ENCODE data around the gene ANAPC5.
"Not testable (repeated sequence)": the region's sequence is repeated elsewhere in the genome, so short reads cannot be mapped to it uniquely, and the experiment has no call there.

ANAPC5 gene, protein sequence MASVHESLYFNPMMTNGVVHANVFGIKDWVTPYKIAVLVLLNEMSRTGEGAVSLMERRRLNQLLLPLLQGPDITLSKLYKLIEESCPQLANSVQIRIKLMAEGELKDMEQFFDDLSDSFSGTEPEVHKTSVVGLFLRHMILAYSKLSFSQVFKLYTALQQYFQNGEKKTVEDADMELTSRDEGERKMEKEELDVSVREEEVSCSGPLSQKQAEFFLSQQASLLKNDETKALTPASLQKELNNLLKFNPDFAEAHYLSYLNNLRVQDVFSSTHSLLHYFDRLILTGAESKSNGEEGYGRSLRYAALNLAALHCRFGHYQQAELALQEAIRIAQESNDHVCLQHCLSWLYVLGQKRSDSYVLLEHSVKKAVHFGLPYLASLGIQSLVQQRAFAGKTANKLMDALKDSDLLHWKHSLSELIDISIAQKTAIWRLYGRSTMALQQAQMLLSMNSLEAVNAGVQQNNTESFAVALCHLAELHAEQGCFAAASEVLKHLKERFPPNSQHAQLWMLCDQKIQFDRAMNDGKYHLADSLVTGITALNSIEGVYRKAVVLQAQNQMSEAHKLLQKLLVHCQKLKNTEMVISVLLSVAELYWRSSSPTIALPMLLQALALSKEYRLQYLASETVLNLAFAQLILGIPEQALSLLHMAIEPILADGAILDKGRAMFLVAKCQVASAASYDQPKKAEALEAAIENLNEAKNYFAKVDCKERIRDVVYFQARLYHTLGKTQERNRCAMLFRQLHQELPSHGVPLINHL

DNA sequence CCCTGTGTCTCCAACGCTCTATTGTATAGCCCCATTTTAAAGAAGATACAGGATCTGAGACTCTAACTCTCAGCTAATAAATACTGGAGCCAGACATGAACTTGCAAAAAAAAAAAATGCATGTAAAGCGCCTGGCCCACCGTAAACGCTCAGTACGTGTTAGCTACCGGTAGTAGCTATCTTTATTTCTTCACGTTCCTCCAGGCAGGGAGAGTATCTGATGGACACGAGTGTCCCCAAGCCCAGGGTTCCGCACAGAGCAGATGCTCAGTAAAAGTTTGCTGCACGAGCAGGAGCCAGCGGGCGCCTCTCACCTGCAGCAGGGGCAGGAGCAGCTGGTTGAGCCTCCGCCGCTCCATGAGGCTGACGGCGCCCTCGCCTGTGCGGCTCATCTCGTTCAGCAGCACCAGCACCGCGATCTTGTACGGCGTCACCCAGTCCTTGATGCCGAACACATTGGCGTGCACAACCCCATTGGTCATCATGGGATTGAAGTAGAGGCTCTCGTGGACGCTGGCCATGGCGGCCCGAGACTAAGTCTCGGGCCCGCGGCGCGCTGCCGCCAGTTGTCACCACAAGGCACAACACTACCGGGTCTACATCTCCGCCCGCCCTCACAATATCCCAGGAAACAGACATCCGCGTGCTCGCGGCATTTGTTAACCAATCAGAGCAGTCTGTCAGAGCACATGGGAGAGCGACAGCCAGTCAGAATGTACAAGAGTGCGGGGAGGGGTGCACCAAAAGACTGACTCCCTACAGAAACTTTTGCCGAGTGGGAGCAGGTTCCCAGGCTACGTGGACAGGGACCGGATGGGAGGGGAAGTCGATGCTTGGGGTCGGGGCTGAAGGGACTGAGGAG lies at the start of gene ANAPC5:
ANAPC5 (minus strand) TSS at position 592 of the 862 bp plus-strand sequence; CDS start at position 521, 71 bp downstream.
- DNase-seq, result peak; percentile 97

DNA sequence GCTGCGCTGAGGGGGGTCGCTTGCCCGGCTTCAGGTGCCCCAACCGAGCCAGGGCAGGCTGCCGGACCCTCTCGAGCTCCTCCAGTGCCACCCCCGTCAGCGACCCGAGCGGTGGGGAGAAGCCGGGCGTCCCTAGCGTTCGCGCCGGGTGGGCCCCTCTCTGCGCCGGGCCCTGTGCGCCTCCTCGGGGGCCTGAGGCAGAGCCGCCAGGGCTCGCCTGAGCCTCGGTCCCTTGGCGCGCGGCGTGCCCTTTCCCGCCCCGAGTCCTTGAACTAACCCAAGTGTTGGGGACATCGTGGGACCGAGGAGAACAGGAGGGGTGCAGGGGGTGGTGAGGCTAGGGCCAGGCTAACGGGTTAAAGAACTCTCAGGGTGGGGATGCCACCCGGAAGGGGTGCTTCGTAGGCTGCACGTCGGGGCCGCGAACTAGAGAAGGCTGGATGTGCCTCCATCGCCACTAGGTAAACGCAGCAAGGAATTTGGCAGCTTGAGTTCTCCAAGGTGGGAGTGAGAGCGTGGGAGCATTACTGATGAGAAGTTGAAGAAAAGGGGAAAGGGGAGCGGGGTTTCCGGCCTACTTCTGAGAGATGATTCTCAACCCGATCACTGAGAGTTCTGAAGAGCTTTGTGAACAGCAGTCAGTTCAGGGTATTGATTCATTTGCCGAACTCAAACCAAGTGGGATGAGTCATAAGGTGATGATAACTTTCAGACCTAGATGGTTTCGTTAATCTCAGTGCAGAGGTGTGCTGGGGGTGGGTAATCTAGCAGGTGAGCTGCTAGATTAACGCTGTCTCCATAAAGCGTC lies 48.3 kb upstream of the ANAPC5 start:
- peak; percentile 43 for DNase-seq

DNA sequence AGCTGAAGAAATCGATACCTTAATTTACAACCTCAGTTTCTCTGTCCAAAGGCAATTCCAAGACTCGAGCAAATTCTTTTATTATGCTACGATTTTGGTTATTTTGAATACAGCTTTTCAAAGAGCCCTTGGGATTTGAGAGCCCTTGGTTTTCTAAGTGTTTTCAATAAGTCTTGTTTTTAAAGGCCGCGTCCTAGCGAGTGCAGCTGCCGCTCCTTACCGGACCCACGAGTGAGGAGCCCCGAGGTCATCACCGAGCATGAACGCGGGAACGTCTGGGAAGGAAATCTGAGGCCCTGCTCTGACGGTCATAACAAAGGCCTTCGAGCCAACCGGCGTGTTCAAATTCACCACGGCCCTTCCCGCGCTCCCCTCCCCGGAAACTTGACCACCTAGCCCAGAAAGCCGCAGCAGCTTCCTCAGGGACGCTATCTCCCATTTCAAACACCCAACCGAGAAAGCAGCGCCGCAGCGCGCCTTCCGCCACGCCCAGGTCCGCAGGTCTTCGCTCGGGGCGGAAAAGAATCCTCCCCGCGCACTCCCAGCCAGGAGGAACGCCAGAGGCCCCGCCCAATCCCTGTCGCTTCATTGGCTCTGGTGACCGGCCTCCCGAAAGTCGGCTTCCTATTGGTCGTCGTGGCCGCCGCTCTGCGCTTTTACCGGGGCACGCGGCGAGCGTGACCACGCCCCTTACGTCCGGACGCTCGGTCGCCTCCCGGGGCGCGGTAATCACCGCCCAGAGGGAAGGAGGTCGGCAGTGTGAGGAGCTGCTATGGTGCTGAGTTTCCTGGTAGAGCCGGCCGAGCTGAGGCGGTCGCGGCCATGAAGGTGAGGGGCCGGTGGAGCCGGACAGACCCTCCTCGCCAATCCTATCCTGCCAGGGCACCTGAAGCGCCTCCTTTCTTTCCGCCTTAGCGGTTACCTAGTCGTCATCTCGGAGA lies 47.5 kb upstream of the ANAPC5 start, which contains the start of gene RNF34:
RNF34 (plus strand) TSS at position 728 of the 941 bp plus-strand sequence; CDS start at position 823, 95 bp downstream.
- DNase-seq, result peak; percentile 99

DNA sequence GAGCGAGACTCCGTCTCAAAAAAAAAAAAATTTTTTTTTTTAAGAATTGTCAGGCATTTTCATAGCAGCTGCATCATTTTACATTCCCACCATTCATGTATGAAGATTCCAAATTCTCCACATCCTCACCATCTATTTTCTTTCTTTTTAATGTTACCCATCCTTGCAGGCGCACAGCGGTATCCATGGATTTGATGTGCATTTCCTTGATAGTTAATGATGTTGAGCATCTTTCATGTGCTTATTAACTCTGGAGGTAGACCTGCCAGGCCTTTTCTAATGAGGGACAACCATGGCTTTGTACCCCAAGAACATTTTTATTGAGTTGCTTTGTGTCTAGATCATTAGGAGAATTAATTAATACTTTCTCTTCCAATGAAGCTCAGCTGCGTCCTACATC lies 46.1 kb upstream of the ANAPC5 start:
- no peak for DNase-seq

DNA sequence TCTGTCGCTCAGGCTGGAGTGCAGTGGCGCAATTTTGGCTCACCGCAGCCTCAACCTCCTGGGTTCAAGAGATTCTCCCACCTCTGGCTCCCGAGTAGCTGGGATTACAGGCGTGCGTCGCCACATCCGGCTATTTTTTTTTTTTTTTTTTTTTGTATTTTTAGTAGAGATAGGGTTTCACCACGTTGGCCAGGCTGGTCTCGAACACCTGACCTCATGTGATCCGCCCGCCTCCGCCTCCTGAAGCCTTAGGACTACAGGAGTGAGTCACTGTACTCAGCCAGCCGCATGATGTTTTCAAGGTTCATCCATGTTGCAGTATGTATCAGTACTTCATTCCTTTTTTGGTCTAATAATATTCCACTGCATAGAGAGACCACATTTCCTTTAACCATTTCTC lies 45.3 kb upstream of the ANAPC5 start:
- DNase-seq, result no peak

DNA sequence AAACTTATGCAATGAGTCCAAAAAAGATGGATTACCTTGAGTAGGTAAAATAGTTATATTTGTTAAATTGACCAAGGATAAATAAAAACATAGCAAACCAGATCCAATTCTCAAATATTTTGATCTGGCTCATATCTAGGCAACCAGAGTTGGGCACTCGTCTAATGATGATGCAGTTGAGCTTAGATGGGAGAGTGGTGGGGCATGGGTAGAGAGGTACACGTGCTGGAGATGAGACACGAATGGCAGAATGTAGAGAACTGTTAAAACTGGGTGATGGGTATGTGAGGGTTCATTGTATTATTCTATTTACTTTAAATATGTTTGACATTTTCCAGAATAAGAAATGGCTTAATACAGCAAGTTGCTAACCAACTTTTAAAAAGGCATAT lies 40.1 kb upstream of the ANAPC5 start:
- no peak for DNase-seq

DNA sequence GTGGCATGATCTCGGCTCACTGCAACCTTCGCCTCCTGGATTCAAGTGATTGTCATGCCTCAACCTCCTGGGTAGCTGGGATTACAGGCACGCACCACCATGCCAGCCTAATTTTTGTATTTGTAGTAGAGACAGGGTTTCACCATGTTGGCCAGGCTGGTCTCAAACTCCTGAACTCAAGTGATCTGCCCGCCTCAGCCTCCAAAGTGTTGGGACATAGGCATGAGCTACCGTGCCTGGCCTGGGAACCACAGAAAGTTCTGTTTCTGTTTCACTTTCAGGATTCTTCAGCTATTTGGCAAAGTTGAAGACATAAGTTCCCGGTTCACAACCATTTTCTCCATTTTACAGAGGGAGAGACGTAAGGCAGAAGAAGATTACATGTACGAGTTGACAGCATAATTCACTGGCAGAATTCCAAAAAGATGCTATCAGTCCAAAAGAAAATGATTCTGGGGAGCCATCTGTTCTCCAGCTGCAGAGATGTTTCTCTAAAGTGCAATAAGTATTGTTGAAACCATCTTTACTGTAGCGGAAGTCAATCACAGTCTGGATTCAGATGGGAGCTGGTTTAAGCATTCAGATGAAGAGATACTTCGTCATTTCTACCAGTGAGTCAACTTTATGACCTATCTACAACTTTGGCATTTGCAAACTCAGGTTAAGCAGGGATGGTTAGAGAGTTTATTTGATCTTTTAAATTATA lies 39.6 kb upstream of the ANAPC5 start:
- DNase-seq, result peak; percentile 76

DNA sequence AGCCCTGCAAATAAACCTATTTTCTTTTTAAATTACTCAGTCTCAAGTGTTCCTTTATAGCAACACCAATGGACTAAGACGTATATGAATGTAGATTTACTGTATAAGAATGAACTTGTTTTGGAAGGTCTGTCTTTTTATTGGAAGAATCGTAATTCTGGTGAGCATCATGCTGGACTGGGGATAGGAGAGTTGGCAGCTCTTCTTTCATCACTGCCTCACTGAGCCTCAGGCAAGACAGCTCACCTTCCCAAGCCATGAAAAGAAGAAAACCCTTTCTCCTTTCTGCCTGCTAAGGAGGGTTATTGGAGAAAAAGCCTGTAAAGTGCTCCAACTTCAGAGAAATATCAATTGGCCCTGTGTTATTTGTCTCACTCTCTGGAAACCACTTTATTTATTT lies 38.6 kb upstream of the ANAPC5 start:
- no peak for DNase-seq

DNA sequence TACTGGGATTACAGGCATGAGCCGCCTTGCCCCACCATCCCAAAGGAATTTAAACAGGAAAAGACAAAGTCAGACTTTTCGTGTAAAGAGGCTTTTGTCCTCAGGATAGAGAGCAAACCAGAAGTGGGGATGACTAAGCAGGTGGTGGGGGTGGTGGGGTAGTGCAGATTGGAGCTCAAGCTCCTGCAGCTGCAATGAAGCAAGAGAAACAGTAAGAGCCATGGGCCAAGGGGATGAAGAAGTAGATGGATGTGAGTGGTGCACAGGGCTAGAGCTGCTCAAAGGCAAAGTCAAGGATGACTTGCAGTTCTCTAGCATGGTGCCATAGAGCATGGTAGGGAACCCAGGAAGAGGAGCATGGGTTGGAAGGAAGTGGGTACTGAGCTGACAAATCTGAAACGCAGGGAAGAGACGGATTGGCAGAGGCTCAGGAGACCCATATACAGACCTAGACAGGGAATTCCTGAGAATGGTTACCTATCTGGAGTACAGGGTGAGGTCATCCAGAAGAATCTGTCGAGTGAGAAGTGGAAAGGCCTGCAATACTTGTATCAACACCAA lies 36.3 kb upstream of the ANAPC5 start:
- no peak for DNase-seq

DNA sequence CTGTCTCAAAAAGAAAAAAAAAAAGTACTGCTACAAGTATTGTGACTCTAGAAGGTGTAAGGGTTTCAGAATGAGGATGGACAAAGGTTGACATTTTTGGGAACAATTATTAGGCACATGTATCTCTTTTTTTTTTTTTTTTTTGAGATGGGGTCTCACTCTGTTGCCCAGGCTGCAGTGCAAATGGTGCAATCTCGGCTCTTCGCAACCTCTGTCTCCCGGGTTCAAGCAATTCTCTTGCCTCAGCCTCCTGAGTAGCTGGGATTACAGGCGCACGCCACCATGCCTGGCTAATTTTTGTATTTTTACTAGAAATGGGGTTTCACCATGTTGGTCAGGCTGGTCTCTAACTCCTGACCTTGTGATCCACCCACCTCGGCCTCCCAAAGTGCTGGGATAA lies 32.7 kb upstream of the ANAPC5 start:
- DNase-seq, result not testable (repeated sequence)

DNA sequence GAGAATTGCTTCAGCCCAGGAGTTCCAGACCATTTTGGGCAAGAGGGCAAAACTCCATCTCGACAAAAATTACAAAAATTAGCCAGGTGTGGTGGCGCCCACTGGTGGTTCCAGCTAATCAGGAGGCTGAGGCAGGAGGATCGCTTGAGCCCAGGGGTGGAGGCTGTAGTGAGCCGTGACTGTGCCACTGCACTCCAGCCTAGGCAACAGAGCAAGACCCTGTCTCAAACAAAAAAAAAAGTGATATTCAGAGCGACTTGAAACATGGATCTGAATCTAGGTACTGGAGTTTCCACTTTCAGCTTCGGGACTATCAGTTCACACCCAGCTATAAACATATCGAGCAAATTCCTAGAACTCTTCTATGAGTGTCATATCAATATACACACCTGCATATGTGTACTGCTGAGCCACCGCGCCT lies 31.4 kb upstream of the ANAPC5 start:
- DNase-seq, result no peak

DNA sequence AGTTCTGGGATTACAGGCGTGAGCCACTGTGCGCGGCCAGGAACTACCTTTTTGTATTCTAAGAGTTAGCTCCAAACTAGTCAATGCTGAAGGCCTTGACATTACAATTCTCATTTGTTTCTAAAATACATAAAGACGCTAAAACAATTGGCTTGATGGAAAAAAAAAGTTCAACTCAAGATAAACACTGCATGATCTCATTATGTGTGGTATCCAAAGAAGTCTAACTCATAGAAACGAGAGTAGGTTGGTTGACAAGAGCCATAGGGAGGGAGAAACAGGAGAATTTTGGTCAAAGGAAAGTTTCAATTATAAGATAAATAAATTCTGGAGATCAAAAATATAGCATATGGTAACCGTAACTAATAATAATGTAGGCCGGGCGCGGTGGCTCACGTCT lies 27.7 kb upstream of the ANAPC5 start:
- DNase-seq, result no peak

DNA sequence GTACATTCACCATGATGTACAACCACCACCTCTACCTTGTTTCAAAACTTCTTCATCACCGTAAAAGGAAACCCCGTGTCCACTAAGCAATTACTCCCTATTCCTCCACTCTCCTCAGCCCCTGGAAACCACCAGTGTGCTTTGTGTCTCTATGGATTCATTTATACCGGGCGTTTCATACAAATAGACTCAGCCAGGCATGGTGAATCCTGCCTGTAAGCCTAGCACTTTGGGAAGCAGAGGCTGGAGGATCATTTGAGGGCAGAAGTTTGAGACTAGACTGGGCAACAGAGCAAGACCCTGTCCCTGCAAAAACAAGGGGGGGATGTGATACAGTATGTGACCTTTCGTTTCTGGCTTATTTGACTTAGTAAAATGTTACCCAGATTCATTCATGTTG lies 26.5 kb upstream of the ANAPC5 start:
- DNase-seq, result no peak

DNA sequence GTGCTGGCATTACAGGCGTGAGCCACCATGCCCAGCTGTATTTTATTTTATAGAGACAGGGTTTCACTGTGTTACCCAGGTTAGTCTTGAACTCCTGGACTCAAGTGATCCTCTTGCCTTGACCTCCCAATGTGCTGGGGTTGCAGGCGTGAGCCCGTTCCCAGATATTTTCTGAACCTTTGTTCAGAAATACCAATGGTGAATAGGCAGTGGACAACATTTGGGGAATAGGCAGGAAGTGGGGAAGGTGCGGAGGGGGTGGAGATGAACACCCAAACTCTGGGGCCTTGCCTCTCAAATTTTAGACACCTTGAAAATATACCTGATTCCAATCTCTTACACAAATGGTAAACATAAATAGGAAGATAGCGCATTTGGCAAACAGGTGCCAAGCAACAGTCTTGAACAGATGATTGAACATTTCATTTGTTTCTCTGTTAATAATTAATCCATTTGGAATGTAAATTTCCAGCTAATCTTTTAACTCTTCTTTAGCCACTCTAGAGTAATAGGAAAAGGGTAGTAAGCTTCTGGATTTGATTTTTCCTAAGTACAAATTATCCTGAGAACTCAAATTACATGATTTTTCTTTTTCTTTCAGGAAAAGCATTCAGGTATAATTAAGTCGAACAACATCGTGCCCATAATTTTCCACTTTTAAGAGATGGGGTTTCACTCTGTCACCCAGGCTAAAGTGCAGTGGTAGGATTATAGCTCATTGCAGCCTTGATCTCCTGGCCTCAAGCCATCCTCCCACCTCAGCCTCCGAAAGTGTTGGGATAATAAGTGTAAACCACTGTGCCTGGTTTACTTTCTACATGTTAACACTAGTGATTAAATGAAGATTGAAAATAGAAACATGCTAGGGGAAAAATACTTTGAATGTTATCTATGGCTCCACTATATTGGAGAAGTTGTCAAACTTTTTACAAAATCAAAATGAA lies 24.8 kb upstream of the ANAPC5 start:
- DNase-seq, result no peak

DNA sequence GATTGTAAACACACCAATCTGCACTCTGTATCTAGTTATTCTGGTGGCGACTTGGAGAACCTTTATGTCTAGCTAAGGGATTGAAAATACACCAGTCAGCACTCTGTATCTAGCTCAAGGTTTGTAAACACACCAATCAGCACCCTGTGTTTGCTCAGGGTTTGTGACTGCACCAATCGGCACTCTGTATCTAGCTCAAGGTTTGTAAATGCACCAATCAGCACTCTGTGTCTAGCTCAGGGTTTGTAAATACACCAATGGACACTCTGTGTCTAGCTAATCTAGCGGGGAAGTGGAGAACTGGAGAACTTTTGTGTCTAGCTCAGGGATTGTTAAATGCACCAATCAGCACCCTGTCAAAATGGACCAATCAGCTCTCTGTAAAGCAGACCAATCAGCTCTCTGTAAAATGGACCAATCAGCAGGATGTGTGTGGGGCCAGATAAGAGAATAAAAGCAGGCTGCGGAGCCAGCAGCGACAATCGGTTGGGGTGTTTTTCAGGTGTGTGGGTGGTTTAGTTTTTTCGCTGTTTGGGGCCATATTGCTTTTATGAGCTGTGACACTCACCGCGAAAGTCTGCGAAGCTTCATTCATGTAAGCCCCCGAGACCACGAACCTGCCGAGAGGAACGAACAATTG lies 22.9 kb upstream of the ANAPC5 start:
- not testable (repeated sequence) for DNase-seq

DNA sequence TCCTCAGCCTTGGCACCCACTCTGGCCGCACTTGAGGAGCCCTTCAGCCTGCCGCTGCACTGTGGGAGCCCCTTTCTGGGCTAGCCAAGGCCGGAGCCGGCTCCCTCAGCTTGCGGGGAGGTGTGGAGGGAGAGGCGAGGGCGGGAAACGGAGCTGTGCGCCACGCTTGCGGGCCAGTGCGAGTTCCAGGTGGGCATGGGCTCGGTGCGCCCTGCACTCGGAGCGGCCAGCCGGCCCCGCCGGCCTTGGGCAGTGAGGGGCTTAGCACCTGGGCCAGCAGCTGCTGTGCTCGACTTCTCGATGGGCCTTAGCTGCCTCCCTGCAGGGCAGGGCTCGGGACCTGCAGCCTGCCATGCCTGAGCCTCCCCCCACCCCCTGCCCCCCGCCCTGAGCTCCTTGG lies 22.1 kb upstream of the ANAPC5 start:
- not testable (repeated sequence) for DNase-seq

DNA sequence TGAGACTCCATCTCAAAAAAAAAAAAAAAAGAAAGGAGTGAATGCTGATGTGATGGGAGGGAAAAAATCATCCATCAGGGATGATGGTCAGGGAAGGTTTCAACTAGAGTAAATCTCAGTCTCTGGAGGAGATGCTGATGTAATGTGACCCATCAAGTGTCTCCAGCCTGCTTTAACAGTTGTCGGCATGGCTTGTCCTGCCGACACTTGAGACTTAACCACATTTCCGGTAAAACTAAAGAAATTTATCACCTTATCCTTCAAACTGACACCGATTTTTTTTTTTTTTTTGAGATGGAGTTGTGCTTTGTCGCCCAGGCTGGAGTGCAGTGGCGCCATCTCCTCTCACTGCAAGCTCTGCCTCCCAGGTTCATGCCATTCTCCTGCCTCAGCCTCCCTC lies 21.5 kb upstream of the ANAPC5 start:
- no peak for DNase-seq

DNA sequence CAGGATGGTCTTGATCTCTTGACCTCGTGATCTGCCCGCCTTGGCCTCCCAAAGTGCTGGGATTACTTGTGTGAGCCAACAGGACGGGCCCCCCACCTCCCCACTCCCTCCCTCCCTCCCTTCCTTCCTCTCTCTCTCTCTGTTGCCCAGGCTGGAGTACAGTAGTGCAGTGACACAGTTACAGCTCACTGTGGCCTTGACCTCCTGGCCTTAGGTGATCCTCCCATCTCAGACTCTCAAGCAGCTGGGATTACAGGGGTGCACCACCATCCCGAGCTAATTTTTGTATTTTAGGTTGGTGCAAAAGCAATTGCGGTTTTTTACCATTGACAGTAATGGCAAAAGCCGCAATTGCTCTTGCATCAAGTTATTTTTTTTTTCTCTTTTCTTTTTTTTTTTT lies 19.2 kb upstream of the ANAPC5 start:
- DNase-seq, result no peak

Data from RPMI8226 (cell line).